ENCODE data around the gene CNIH1. TPM values are rescaled to one million over a fixed set of nuclear protein-coding genes. Genes with fewer than 3 reads are reported as not detected.
"Not testable (repeated sequence)": the region's sequence is repeated elsewhere in the genome, so short reads cannot be mapped to it uniquely, and the experiment has no call there.

Gene CNIH1
- total RNA-seq, 2 donors from 2014 or later: 128 to 142 TPM

DNA sequence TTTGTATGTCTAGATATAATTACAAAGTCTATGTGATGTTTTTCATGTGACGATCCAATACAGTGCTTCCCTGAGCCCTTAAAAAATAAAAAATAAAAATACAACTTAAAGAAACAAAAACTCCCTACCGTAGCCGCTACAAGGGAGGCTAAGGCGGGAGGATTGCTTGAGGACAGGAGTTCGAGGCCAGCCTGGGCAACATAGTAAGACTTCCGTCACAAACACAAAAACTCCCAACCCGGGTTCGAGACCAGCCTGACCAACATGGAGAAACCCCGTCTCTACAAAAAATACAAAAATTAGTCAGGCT, 45.0 kb downstream of the CNIH1 start:
- ATAC-seq (ENCODE audit: insufficient number of reproducible peaks, low FRiP score, low read depth): no peak
- no peaks in the 10 kb centered on the region for H3K27me3 ChIP-seq (replicated peaks; ENCODE audit: insufficient read depth)
- H3K27ac ChIP-seq: no peak overlapping the region
- no peaks in the 10 kb centered on the region for H3K9me3 ChIP-seq
- no peaks in the 10 kb centered on the region for H3K36me3 ChIP-seq
- H3K4me1 ChIP-seq (ENCODE audit: control insufficient read depth in 1 of 2, low read depth in 2 of 2): peaks cover 0 to 6% of the 10 kb centered on the region in 2 donors
- no peak for DNase-seq (ENCODE audit: low spot score)
- TF ChIP-seq CTCF (IDR thresholded peaks at IDR 0.05): no peak
- peak overlapping the region; percentile 78 for H3K4me3 ChIP-seq

DNA sequence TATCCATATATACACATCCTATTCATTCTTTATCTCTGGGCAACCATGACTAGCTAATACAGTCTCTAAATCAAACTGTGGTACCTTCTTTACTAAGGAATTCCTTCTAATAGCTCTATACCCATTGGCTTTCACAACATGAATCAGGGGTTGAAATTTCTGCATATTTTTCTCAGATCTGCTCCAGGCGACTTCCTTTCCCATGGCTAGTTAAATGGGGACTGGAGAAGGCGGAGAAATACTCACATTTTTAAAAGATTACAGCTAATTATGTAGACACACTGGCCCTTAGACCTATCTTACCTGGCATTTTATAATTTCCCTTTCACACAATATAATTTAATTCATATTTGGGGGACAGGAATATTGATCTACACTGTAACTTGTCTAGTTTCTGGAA, 45.5 kb downstream of the CNIH1 start:
- Histone ChIP-seq H3K27ac (no peak overlapping the region), H3K4me1 (ENCODE audit: control insufficient read depth in 1 of 2, low read depth in 2 of 2) (peaks cover 0 to 6% of the 10 kb centered on the region in 2 donors), H3K36me3 (no peaks in the 10 kb centered on the region), H3K27me3 (replicated peaks; ENCODE audit: insufficient read depth) (no peaks in the 10 kb centered on the region), H3K4me3 (no peak overlapping the region), H3K9me3 (no peaks in the 10 kb centered on the region)
- DNase-seq (ENCODE audit: low spot score) (no peak), ATAC-seq (ENCODE audit: insufficient number of reproducible peaks, low FRiP score, low read depth) (no peak)
- TF ChIP-seq CTCF (IDR thresholded peaks at IDR 0.05): no peak

- Histone ChIP-seq H3K36me3 (no peaks in the 10 kb centered on the region), H3K4me3 (no peak overlapping the region), H3K27me3 (replicated peaks; ENCODE audit: insufficient read depth) (no peaks in the 10 kb centered on the region), H3K4me1 (ENCODE audit: control insufficient read depth in 1 of 2, low read depth in 2 of 2) (peaks cover 0 to 6% of the 10 kb centered on the region in 2 donors), H3K27ac (no peak overlapping the region), H3K9me3 (no peaks in the 10 kb centered on the region)
- no peak for DNase-seq (ENCODE audit: low spot score)
- ATAC-seq (ENCODE audit: insufficient number of reproducible peaks, low FRiP score, low read depth): no peak
- TF ChIP-seq CTCF (IDR thresholded peaks at IDR 0.05): no peak
Observed at GRCh38 chr14:54395284-54395683, 45.9 kb downstream of the CNIH1 start.

- no peak for TF ChIP-seq CTCF (IDR thresholded peaks at IDR 0.05)
- H3K36me3 ChIP-seq: no peaks in the 10 kb centered on the region
- H3K27me3 ChIP-seq (replicated peaks; ENCODE audit: insufficient read depth): no peaks in the 10 kb centered on the region
- no peak overlapping the region for H3K4me3 ChIP-seq
- no peak for DNase-seq (ENCODE audit: low spot score)
- H3K27ac ChIP-seq: no peak overlapping the region
- peaks cover 0 to 6% of the 10 kb centered on the region in 2 donors for H3K4me1 ChIP-seq (ENCODE audit: control insufficient read depth in 1 of 2, low read depth in 2 of 2)
- H3K9me3 ChIP-seq: no peaks in the 10 kb centered on the region
- ATAC-seq (ENCODE audit: insufficient number of reproducible peaks, low FRiP score, low read depth): no peak
Observed at GRCh38 chr14:54394596-54394995, 46.6 kb downstream of the CNIH1 start.

- H3K27ac ChIP-seq; ATAC-seq (ENCODE audit: insufficient number of reproducible peaks, low FRiP score, low read depth); DNase-seq (ENCODE audit: low spot score): not testable (repeated sequence)
Observed at GRCh38 chr14:54392986-54393884, 47.9 kb downstream of the CNIH1 start.

More at GRCh38 chr14:54392986-54393884, 47.9 kb downstream of the CNIH1 start:
- not testable (repeated sequence) for H3K36me3 ChIP-seq; H3K27me3 ChIP-seq (replicated peaks; ENCODE audit: insufficient read depth); H3K4me3 ChIP-seq; H3K9me3 ChIP-seq; H3K4me1 ChIP-seq (ENCODE audit: control insufficient read depth in 1 of 2, low read depth in 2 of 2)
